ENCODE measurements around the gene FABP1. TPM values are rescaled to one million over a fixed set of nuclear protein-coding genes. Genes with fewer than 3 reads are reported as not detected.

FABP1 gene
- total RNA-seq, 4 donors from 2014 or later, result 0.88 to 1.8 TPM; not detected in 2

- H3K9me3 ChIP-seq, result no peaks in the 10 kb centered on the region
- no peaks in the 10 kb centered on the region for H3K36me3 ChIP-seq
- no peaks in the 10 kb centered on the region for H3K4me1 ChIP-seq
- no peak overlapping the region for H3K4me3 ChIP-seq
- intact Hi-C loops (cut with DNase I; ENCODE audit: low total_unique reads), result no loop called here
- DNase-seq, result no peak
- TF ChIP-seq CTCF (IDR thresholded peaks at IDR 0.05) (no peak), POLR2A (IDR thresholded peaks at IDR 0.05) (no peak)
- H3K27me3 ChIP-seq, result no peaks in the 10 kb centered on the region
- no peak overlapping the region for H3K27ac ChIP-seq
Observed at GRCh38 chr2:88126772-88127637, 857 bp downstream of the FABP1 start.

- intact Hi-C loops (cut with DNase I; ENCODE audit: low total_unique reads), result no loop called here
- TF ChIP-seq POLR2A (IDR thresholded peaks at IDR 0.05) (no peak), CTCF (IDR thresholded peaks at IDR 0.05) (no peak)
- no peaks in the 10 kb centered on the region for H3K9me3 ChIP-seq
- no peak overlapping the region for H3K4me3 ChIP-seq
- no peak overlapping the region for H3K27ac ChIP-seq
- H3K27me3 ChIP-seq, result no peaks in the 10 kb centered on the region
- no peaks in the 10 kb centered on the region for H3K36me3 ChIP-seq
- no peak for DNase-seq
- H3K4me1 ChIP-seq, result no peaks in the 10 kb centered on the region
Observed at GRCh38 chr2:88125924-88126771, 1.7 kb downstream of the FABP1 start.

DNA sequence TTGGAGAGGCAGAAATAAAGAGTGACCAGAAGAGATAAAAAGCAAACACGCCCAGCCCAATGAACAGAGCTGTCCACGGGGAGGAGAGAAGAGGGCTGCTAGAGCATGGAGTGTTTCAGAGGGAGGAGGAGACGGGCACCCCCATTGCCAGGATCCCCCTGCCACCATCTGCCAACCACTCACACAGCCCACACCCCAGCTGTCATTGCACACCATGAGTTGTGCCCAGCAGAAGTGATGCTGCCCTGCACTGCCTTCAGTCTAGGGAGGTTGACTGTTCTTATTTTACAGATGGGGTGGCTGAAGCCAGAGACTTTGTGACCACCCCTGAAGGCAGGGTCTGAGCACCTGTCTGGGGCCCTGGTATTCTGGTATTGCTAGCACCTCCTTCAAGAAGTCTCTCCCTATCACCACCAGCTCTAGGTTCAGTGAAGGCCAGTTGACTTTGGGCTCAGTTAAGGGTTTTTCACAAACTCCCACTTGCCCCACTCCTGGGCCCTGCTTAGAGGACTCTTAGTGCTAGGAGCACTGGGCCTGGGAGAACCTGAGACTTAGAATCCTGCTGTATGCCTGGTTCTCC is 2.4 kb downstream of the FABP1 start:
- TF ChIP-seq CTCF (IDR thresholded peaks at IDR 0.05), result no peak
- TF ChIP-seq POLR2A (IDR thresholded peaks at IDR 0.05), result no peak
- Histone ChIP-seq H3K9me3 (no peaks in the 10 kb centered on the region), H3K4me1 (no peaks in the 10 kb centered on the region), H3K27me3 (no peaks in the 10 kb centered on the region), H3K27ac (no peak overlapping the region), H3K4me3 (no peak overlapping the region), H3K36me3 (no peaks in the 10 kb centered on the region)
- intact Hi-C loops (cut with DNase I; ENCODE audit: low total_unique reads), result no loop called here
- DNase-seq, result no peak

GRCh38 chr2:88123975-88124917 is 3.6 kb downstream of the FABP1 start:
- H3K27me3 ChIP-seq, result no peaks in the 10 kb centered on the region
- intact Hi-C loops (cut with DNase I; ENCODE audit: low total_unique reads), result no loop called here
- H3K9me3 ChIP-seq, result no peaks in the 10 kb centered on the region
- TF ChIP-seq CTCF (IDR thresholded peaks at IDR 0.05), result no peak
- no peak for TF ChIP-seq POLR2A (IDR thresholded peaks at IDR 0.05)
- no peak overlapping the region for H3K4me3 ChIP-seq
- no peaks in the 10 kb centered on the region for H3K36me3 ChIP-seq
- no peak overlapping the region for H3K27ac ChIP-seq
- H3K4me1 ChIP-seq, result no peaks in the 10 kb centered on the region
- no peak for DNase-seq

Measured in uterus (tissue), 4 donors.